Measurements from ENCODE around the gene TMEM43. TPM values are rescaled to one million over a fixed set of nuclear protein-coding genes. Genes with fewer than 3 reads are reported as not detected.
"Not testable (repeated sequence)": the region's sequence is repeated elsewhere in the genome, so short reads cannot be mapped to it uniquely, and the experiment has no call there.

TMEM43 gene
- 29.5 TPM for total RNA-seq
- long read RNA-seq, transcript TMEM43-201 (12 exons, 3,341 nt) = major isoform, 62 of 82 reads
- long read RNA-seq, partial matches to known transcripts = 14 of 82 reads
- long read RNA-seq, other reads (novel, unspliced or antisense) = 6 of 82 reads

- DNase-seq = peak; percentile 99
- peak; percentile 91 for ATAC-seq
- intact Hi-C loops (cut with micrococcal nuclease) = no loop called here
Observed at GRCh38 chr3:14124615-14125192, at the start of gene TMEM43, which contains the start of gene CHCHD4. Gene TMEM43 (plus strand): TSS chr3:14125052. CDS start chr3:14125194, 142 bp downstream. Gene CHCHD4 (minus strand): TSS chr3:14124870. CDS start chr3:14124676, 194 bp downstream.

GRCh38 chr3:14075233-14075632, 49.6 kb upstream of the TMEM43 start:
- ATAC-seq; intact Hi-C loops (cut with micrococcal nuclease); DNase-seq: not testable (repeated sequence)

GRCh38 chr3:14077310-14077709, 47.5 kb upstream of the TMEM43 start:
- intact Hi-C loops (cut with micrococcal nuclease) = no loop called here

GRCh38 chr3:14082108-14082657, 42.7 kb upstream of the TMEM43 start:
- ATAC-seq = no peak
- intact Hi-C loops (cut with micrococcal nuclease) = no loop called here
- no peak for DNase-seq

More at GRCh38 chr3:14077310-14077709, 47.5 kb upstream of the TMEM43 start:
- ATAC-seq (no peak), DNase-seq (no peak)

GRCh38 chr3:14087461-14087860, 37.4 kb upstream of the TMEM43 start:
- ATAC-seq = not testable (repeated sequence)

GRCh38 chr3:14091959-14092358, 32.9 kb upstream of the TMEM43 start:
- ATAC-seq; intact Hi-C loops (cut with micrococcal nuclease); DNase-seq: not testable (repeated sequence)

More at GRCh38 chr3:14087461-14087860, 37.4 kb upstream of the TMEM43 start:
- intact Hi-C loops (cut with micrococcal nuclease); DNase-seq: not testable (repeated sequence)

GRCh38 chr3:14092464-14092863, 32.4 kb upstream of the TMEM43 start:
- ATAC-seq = no peak
- intact Hi-C loops (cut with micrococcal nuclease) = no loop called here
- DNase-seq = no peak

- DNase-seq = no peak
- no peak for ATAC-seq
- intact Hi-C loops (cut with micrococcal nuclease) = no loop called here
Observed at GRCh38 chr3:14093831-14094230, 31.0 kb upstream of the TMEM43 start.

- intact Hi-C loops (cut with micrococcal nuclease) = no loop called here
- DNase-seq (no peak), ATAC-seq (no peak)
Observed at GRCh38 chr3:14096742-14097141, 28.1 kb upstream of the TMEM43 start.

- ATAC-seq (no peak), DNase-seq (no peak)
- intact Hi-C loops (cut with micrococcal nuclease) = no loop called here
Observed at GRCh38 chr3:14097616-14098391, 27.0 kb upstream of the TMEM43 start.

- ATAC-seq; DNase-seq; intact Hi-C loops (cut with micrococcal nuclease): not testable (repeated sequence)
Observed at GRCh38 chr3:14109821-14110220, 15.0 kb upstream of the TMEM43 start.

GRCh38 chr3:14110699-14111098, 14.2 kb upstream of the TMEM43 start:
- intact Hi-C loops (cut with micrococcal nuclease) = no loop called here
- no peak for DNase-seq
- no peak for ATAC-seq

- intact Hi-C loops (cut with micrococcal nuclease) = no loop called here
- no peak for ATAC-seq
- DNase-seq = no peak
Observed at GRCh38 chr3:14113965-14114635, 10.8 kb upstream of the TMEM43 start.

- intact Hi-C loops (cut with micrococcal nuclease) = no loop called here
- no peak for ATAC-seq
- no peak for DNase-seq
Observed at GRCh38 chr3:14117468-14118399, 7.1 kb upstream of the TMEM43 start.

GRCh38 chr3:14118400-14119381, 6.2 kb upstream of the TMEM43 start:
- DNase-seq (no peak), ATAC-seq (peak; percentile 17)
- intact Hi-C loops (cut with micrococcal nuclease) = no loop called here

- intact Hi-C loops (cut with micrococcal nuclease) = no loop called here
- no peak for ATAC-seq
- DNase-seq = no peak
Observed at GRCh38 chr3:14119651-14120050, 5.2 kb upstream of the TMEM43 start.

All from left ventricle myocardium superior (tissue), 1 donor.